Retina (tissue), 1 donor: Measurements from ENCODE around the gene RAB36.
A peak's percentile ranks its signal among the peaks of the same experiment; 100 is the strongest.
"Not testable (repeated sequence)": the region's sequence is repeated elsewhere in the genome, so short reads cannot be mapped to it uniquely, and the experiment has no call there.

Source experiments
- DNase-seq: peaks from one replicate; pipeline ENCODE4 v3.0.0-alpha.2; 2016

Gene RAB36

GRCh38 chr22:23122216-23122957 is 22.9 kb upstream of the RAB36 start:
- DNase-seq = no peak

GRCh38 chr22:23122992-23123803 is 22.1 kb upstream of the RAB36 start:
- DNase-seq = no peak

- no peak for DNase-seq
Measured at GRCh38 chr22:23123804-23124254, 21.4 kb upstream of the RAB36 start.

- no peak for DNase-seq
Measured at GRCh38 chr22:23124611-23125511, 20.4 kb upstream of the RAB36 start.

GRCh38 chr22:23125512-23126103 is 19.7 kb upstream of the RAB36 start:
- DNase-seq = no peak

- DNase-seq = no peak
Measured at GRCh38 chr22:23126165-23127054, 18.9 kb upstream of the RAB36 start.

GRCh38 chr22:23127055-23127756 is 18.1 kb upstream of the RAB36 start:
- DNase-seq = no peak

- no peak for DNase-seq
Measured at GRCh38 chr22:23127788-23128187, 17.5 kb upstream of the RAB36 start.

GRCh38 chr22:23128269-23129108 is 16.8 kb upstream of the RAB36 start:
- peak; percentile 81 for DNase-seq

GRCh38 chr22:23129149-23129548 is 16.1 kb upstream of the RAB36 start:
- DNase-seq = no peak

GRCh38 chr22:23130697-23131096 is 14.6 kb upstream of the RAB36 start:
- DNase-seq = peak; percentile 40

- no peak for DNase-seq
Measured at GRCh38 chr22:23131931-23132330, 13.3 kb upstream of the RAB36 start.

- DNase-seq = no peak
Measured at GRCh38 chr22:23132376-23133091, 12.7 kb upstream of the RAB36 start.

GRCh38 chr22:23133922-23134321 is 11.4 kb upstream of the RAB36 start:
- DNase-seq = no peak

GRCh38 chr22:23136991-23137390 is 8.3 kb upstream of the RAB36 start:
- DNase-seq = not testable (repeated sequence)

- DNase-seq = no peak
Measured at GRCh38 chr22:23137468-23137867, 7.8 kb upstream of the RAB36 start.

- no peak for DNase-seq
Measured at GRCh38 chr22:23137905-23138561, 7.2 kb upstream of the RAB36 start.

GRCh38 chr22:23138584-23139435 is 6.5 kb upstream of the RAB36 start:
- no peak for DNase-seq
